ENCODE results near the gene RCCD1. TPM values are rescaled to one million over a fixed set of nuclear protein-coding genes. Genes with fewer than 3 reads are reported as not detected.

RCCD1 gene
- polyA plus RNA-seq, 1 donor from 2014 or later = 4.5 TPM

DNA sequence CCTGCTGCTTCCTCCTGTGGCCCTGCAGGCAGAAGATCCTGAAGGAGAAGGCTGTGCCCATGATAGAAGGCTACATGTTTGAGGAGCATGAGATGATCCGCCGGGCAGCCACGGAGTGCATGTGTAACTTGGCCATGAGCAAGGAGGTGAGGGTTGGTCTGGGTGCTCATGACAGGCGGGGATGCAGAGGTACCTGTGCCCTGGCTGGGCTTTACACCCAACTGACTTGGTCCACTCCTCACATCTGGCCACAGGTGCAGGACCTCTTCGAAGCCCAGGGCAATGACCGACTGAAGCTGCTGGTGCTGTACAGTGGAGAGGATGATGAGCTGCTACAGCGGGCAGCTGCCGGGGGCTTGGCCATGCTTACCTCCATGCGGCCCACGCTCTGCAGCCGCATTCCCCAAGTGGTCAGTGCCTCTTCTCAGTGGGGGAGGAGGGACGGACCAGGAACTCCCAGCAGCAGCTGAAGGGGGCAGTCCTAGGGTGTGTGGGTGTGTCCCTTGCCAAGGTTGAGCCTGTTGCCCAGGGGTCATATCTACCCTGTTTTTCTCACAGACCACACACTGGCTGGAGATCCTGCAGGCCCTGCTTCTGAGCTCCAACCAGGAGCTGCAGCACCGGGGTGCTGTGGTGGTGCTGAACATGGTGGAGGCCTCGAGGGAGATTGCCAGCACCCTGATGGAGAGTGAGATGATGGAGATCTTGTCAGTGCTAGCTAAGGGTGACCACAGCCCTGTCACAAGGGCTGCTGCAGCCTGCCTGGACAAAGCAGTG lies 1.6 kb upstream of the RCCD1 start:
- H3K4me3 ChIP-seq (ENCODE audit: low read length) = no peak overlapping the region
- no peaks in the 10 kb centered on the region for H3K9me3 ChIP-seq (ENCODE audit: low read length)
- no peaks in the 10 kb centered on the region for H3F3A ChIP-seq (ENCODE audit: insufficient read depth, low read length, poor library complexity, severe bottlenecking)
- TF ChIP-seq MXI1 (conservative IDR thresholded peaks at IDR 0.05; ENCODE audit: poor library complexity, severe bottlenecking) = no peak
- no peak overlapping the region for H2AFZ ChIP-seq (ENCODE audit: low read depth, low read length)
- peaks cover 15% of the 10 kb centered on the region for H3K27me3 ChIP-seq (ENCODE audit: insufficient read depth, low read depth, low read length)
- H3K27ac ChIP-seq (ENCODE audit: low read length) = no peak overlapping the region
- no peaks in the 10 kb centered on the region for H3K9me2 ChIP-seq (ENCODE audit: insufficient read depth, low read length)
- H3K9ac ChIP-seq (ENCODE audit: low read length) = no peak overlapping the region
- H3K4me2 ChIP-seq (ENCODE audit: low read length) = no peak overlapping the region
- H3K79me2 ChIP-seq (replicated peaks; ENCODE audit: insufficient read depth, low read length) = no peaks in the 10 kb centered on the region
- H3K36me3 ChIP-seq (ENCODE audit: insufficient read depth, low read length) = no peaks in the 10 kb centered on the region
- H4K20me1 ChIP-seq (ENCODE audit: insufficient read depth) = no peaks in the 10 kb centered on the region

DNA sequence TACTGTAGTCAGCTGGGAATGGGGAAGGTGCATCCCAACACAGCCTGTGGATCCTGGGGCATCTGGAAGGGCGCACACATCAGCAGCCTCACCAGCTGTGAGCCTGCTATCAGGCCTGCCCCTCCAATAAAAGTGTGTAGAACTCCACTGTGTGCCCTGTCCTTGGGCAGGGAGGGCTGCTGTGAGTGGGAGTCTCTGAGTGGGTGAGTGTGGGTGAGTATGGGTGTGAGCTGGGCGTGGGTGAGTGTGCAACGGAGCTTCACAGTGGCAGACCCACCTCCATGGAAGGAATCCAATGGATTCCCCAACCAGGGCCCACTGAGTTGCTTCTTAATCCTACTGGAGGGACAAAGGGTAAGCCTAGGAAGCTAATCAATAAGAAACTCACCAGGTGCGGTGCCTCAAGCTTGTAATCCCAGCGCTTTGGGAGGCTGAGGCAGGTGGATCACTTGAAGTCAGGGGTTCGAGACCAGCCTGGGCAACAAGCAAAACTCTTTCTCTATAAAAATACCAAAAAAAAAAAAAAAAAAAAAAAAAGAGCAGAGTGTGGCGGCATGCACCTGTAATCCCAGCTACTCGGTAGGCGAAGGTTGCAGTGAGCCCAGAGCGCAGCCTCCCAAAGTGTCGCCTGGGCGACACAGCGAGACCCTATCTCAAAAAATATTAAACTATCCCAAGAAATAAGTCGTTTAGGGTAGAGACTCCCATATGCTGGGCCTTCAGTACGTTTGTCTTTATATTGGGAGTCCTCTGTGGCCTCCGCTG lies 555 bp upstream of the RCCD1 start:
- Histone ChIP-seq H3K9me3 (ENCODE audit: low read length) (no peaks in the 10 kb centered on the region), H3K4me2 (ENCODE audit: low read length) (no peak overlapping the region), H2AFZ (ENCODE audit: low read depth, low read length) (no peak overlapping the region), H3K9ac (ENCODE audit: low read length) (no peak overlapping the region), H3K79me2 (replicated peaks; ENCODE audit: insufficient read depth, low read length) (no peaks in the 10 kb centered on the region), H3K9me2 (ENCODE audit: insufficient read depth, low read length) (no peaks in the 10 kb centered on the region), H3K27ac (ENCODE audit: low read length) (no peak overlapping the region), H3F3A (ENCODE audit: insufficient read depth, low read length, poor library complexity, severe bottlenecking) (no peaks in the 10 kb centered on the region), H4K20me1 (ENCODE audit: insufficient read depth) (no peaks in the 10 kb centered on the region), H3K36me3 (ENCODE audit: insufficient read depth, low read length) (no peaks in the 10 kb centered on the region), H3K4me3 (ENCODE audit: low read length) (peak overlapping the region; percentile 87), H3K27me3 (ENCODE audit: insufficient read depth, low read depth, low read length) (peaks cover 15% of the 10 kb centered on the region)
- TF ChIP-seq, protein P1, sequence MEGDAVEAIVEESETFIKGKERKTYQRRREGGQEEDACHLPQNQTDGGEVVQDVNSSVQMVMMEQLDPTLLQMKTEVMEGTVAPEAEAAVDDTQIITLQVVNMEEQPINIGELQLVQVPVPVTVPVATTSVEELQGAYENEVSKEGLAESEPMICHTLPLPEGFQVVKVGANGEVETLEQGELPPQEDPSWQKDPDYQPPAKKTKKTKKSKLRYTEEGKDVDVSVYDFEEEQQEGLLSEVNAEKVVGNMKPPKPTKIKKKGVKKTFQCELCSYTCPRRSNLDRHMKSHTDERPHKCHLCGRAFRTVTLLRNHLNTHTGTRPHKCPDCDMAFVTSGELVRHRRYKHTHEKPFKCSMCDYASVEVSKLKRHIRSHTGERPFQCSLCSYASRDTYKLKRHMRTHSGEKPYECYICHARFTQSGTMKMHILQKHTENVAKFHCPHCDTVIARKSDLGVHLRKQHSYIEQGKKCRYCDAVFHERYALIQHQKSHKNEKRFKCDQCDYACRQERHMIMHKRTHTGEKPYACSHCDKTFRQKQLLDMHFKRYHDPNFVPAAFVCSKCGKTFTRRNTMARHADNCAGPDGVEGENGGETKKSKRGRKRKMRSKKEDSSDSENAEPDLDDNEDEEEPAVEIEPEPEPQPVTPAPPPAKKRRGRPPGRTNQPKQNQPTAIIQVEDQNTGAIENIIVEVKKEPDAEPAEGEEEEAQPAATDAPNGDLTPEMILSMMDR (IDR thresholded peaks at IDR 0.05; ENCODE audit: poor library complexity, severe bottlenecking) = no peak
- TF ChIP-seq MXI1 (conservative IDR thresholded peaks at IDR 0.05; ENCODE audit: poor library complexity, severe bottlenecking) (no peak), POLR2AphosphoS5 (IDR thresholded peaks at IDR 0.05) (no peak), EZH2 (IDR thresholded peaks at IDR 0.05; ENCODE audit: borderline replicate concordance, insufficient read depth, low read length, poor library complexity, severe bottlenecking) (no peak), REST (IDR thresholded peaks at IDR 0.05; ENCODE audit: borderline replicate concordance) (no peak), EP300 (conservative IDR thresholded peaks at IDR 0.05; ENCODE audit: poor library complexity, severe bottlenecking) (no peak), SMC3 (conservative IDR thresholded peaks at IDR 0.05; ENCODE audit: poor library complexity) (no peak)

All from neural cell (in vitro differentiated cells).